HG02678 (cell line): ENCODE results near the gene ETFA.
A peak's percentile ranks its signal among the peaks of the same experiment; 100 is the strongest.

ENCODE experiments used
- ATAC-seq: cut with Tn5 transposase; IDR thresholded peaks from one replicate; pipeline ENCODE4 v1.9.1; 2021; ENCODE audit warnings: mild to moderate bottlenecking, moderate library complexity; ENCODE audit not compliant: unreplicated experiment

ETFA gene

DNA sequence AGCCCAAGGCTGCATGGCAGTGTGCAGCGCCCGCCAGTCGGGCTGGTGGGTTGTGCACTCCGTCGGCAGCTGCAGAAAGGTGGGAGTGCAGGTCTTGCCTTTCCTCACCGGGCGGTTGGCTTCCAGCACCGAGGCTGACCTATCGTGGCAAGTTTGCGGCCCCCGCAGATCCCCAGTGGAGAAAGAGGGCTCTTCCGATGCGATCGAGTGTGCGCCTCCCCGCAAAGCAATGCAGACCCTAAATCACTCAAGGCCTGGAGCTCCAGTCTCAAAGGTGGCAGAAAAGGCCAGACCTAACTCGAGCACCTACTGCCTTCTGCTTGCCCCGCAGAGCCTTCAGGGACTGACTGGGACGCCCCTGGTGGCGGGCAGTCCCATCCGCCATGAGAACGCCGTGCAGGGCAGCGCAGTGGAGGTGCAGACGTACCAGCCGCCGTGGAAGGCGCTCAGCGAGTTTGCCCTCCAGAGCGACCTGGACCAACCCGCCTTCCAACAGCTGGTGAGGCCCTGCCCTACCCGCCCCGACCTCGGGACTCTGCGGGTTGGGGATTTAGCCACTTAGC lies 29.6 kb upstream of the ETFA start:
- no peak for ATAC-seq

DNA sequence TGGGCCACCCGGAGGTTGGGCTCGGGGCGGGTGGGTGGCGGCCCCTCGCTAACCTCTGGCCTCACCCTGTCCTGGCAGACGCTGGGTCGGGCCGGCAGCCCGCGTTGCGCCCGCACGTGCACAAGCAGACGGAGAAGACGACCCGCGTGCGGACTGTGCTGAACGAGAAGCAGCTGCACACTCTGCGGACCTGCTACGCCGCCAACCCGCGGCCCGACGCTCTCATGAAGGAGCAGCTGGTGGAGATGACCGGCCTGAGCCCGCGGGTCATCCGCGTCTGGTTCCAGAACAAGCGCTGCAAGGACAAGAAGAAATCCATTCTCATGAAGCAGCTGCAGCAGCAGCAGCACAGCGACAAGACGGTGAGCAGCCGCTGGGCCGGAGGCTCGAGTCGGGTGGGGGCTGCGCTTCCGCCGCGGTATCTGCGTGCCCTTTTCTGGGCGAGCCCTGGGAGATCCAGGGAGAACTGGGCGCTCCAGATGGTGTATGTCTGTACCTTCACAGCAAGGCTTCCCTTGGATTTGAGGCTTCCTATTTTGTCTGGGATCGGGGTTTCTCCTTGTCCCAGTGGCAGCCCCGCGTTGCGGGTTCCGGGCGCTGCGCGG lies 29.0 kb upstream of the ETFA start:
- no peak for ATAC-seq

- ATAC-seq, result no peak
Measured at GRCh38 chr15:76339305-76340197, 28.3 kb upstream of the ETFA start.

- ATAC-seq, result no peak
Measured at GRCh38 chr15:76338486-76339304, 27.4 kb upstream of the ETFA start.

- no peak for ATAC-seq
Measured at GRCh38 chr15:76337696-76338485, 26.6 kb upstream of the ETFA start.

DNA sequence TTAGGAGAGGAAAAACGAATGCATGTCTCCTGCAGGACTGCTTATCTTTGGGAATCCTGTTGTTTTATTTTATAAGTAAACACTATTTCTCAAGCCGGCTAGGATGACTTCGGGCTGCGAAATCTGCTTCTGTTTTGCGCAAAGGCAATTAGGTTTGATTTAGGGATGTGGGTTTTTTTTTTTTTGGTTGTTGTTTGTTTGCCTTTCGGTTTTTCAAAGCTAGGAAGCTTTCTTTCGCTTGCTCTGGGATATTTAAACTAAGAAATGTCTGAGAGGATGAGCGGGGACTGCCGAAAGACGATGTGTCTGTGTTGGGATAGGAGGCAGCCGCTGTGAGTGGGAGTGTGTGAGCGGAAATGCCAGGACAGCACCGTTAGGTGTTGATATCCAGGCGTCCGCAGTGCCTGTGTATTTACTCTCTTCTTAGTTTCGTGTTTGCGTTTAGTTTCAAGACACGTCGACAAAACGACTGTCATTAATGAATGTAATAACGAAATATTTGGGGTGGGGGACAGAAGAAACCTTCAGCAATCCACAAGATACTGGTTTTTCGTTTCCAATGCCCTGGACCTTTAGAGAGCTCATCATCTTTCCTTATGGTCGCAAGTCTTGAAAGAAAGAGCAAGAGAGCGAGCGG lies 25.9 kb upstream of the ETFA start:
- ATAC-seq, result no peak

GRCh38 chr15:76336254-76337058 lies 25.2 kb upstream of the ETFA start, which contains the start of gene ISL2:
TSS of gene ISL2 (plus strand) at chr15:76336773. CDS start at chr15:76336884, 111 bp downstream.
- ATAC-seq, result peak; percentile 40

- no peak for ATAC-seq
Measured at GRCh38 chr15:76335307-76336253, 24.3 kb upstream of the ETFA start.

DNA sequence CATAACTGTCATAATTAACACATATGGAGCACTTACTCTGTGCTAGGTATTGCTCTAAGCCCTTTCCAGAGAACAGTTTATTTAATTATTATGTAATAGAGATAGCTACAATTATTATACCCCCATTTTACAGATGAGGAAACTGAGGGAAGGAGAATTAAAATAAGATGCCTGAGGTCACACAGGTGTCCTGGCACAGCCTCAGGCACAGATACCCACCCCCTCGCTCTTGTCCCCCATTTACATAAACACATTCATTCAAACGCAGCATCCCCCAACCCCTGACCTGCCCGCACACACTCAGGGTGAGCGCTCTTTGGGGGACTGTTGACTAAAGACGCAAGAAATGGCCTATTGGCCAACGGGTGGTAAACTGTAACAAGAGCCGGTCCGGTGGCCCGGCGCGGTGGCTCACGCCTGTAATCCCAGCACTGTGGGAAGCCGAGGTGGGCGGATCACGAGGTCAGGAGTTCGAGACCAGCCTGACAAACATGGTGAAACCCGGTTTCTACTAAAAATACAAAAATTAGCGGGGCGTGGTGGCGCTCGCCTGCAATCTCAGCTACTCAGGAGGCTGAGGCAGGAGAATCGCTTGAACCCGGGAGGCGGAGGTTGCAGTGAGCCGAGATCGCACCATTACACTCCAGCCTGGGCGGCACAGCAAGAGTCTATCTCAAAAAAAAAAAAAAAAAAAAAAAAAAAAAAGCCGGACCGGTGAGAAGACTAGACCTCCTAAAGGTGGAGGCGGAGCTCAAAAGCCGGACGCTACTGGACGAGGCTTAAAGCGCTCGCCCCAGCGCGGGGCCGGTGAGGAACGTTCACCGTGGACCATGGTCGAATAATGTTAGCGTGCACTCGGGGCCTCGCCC lies 23.4 kb upstream of the ETFA start:
- no peak for ATAC-seq

- no peak for ATAC-seq
Measured at GRCh38 chr15:76333720-76334437, 22.6 kb upstream of the ETFA start.

GRCh38 chr15:76333309-76333708 lies 22.0 kb upstream of the ETFA start:
- ATAC-seq, result no peak

DNA sequence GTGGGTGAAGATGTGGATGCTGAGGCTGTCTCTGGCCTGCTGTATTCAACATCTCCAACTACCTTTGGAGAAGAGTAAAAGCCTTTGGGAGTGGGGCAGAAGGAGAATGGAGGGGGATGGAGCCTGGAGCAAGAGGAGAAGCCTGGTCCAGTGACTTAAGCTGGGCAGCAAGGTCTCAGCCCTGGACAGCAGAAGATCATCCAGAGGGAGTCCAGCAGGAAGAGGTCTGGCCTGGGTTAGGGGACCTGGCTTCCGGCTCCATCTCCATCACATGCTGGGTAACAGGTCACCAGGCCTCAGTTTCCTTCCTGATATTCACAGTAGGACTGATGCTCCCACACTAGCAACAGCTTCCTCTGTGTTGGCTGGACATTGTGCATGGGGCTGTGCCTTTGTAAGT lies 21.5 kb upstream of the ETFA start:
- ATAC-seq, result no peak

DNA sequence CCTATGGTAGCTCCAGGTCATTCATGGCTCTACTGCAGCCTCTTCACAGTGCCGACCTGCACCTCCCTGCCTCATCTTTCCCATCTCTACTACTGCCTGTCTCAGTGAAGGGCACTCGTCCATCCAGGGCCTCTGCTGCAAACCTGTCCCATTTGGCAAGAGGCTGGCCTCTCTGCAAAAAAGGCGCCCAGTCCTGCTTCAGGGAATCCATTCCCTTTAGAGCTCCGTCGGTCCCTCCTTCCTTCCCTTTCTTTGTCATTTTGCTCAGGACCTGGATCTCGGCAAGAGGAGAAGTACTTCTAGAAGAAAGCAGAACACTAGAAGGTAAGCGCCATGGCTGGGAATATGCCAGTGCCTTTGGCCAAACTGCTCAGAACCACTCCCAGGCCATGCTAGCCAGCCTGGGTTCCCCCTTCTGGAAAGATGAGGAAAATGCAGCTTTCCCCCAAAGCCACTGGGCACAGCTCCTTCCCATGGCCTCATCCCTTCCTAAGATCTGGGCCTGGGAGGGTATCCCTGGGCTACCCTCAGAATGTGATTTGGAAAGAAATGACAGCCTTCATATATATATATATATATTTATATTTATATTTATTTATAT lies 18.9 kb upstream of the ETFA start:
- no peak for ATAC-seq

- no peak for ATAC-seq
Measured at GRCh38 chr15:76328958-76329357, 17.7 kb upstream of the ETFA start.

DNA sequence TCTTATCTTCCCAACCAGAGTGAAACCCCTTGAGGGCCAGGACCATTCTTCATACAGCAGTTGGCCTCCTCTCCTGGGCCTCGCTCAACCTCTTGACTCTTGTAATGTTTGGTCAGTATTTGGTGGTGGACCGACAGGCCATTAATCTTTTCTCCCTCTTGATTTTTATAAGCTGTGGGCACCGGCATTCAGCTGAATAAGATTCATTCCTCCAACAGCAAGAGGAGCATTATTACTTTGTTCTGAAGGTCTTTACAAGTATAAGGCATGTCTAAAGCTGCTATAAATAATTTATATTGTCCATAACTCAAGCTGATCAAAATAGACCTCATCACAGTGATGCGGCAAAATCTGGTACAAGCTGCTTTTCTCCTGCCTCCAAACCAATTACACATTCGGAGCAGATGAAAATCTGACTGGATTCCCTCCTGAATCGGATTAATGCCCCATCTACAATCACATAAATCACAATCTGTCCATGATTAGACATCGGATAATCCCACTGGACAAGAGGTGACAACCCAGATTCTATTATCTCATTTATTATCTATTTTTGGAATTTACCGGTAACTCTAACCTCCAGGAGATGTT lies 16.9 kb upstream of the ETFA start:
- no peak for ATAC-seq
